Left forelimb (tissue), 1 donor: ENCODE measurements around the gene CEP162.
"Not testable (repeated sequence)": the region's sequence is repeated elsewhere in the genome, so short reads cannot be mapped to it uniquely, and the experiment has no call there.

ENCODE experiments used
- DNase-seq: peaks from one replicate; pipeline ENCODE4 v3.0.0-alpha.2; 2018; ENCODE audit warnings: low spot score

CEP162 gene

GRCh38 chr6:84141521-84141920, 85.9 kb downstream of the CEP162 start:
- no peak for DNase-seq

DNA sequence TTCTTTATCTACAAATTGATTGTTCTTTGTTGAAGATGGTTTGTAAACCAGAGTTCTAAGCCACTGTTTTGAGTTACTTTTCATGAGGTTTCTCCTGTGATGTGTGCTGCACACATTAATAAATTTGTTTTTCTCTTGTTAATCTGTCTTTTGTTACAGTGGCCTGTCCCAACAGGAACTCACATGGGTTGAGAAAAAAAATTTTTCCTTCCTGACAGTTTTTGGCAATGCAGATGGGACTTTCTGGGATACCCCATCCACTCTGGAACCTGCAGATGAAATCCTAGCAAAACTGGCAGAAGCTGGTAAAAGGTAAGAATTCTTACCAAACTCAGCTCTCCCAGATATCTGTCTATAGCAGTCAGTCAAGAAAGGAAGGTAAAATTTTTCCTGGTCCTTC, 88.1 kb downstream of the CEP162 start:
- DNase-seq: no peak

DNA sequence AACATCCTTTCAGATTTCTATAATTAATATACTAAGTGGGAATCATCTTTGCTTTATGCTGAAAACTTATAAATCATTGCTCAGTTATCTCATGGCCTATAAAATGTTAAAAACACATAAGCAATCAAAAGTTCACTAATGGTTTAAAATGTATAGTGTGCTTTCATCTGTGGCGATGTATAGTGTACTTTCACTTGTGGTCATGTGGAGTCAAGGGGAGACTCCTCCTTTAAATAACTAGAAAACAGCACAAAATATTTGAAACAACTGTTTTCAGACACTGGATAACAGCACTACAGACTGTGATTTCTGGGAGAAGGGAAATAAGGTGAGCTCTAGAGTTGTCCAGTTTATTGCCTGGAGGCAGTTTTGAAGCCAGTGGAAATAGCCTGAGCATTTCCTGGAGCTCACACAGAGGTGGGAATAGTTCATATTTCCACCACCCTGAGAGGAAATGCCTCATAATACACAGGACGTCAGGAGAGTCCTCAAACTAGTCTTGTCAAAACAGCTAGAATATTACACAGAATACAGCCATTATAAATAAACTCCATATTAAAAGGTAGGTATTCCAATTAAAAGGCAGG, 89.4 kb downstream of the CEP162 start:
- no peak for DNase-seq

- no peak for DNase-seq
Observed at GRCh38 chr6:84137051-84137375, 90.4 kb downstream of the CEP162 start.

- no peak for DNase-seq
Observed at GRCh38 chr6:84136364-84137050, 90.9 kb downstream of the CEP162 start.

DNA sequence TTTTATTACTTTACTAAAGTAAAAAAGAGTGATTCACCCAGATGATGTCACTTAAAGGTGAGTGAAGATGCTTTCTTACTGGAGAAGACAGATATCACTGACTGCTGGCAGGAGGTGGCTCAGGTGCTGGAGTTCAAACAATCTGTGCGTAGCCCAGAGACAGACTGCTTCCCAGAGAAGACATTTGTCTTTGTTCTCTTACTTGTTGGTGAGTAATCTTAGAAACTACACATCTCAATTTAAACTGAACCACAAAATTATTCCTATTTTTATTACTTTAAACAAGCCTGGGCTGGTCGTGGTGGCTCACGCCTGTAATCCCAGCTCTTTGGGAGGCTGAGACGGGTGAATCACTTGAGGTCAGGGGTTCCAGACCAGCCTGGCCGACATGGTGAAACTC, 92.2 kb downstream of the CEP162 start:
- no peak for DNase-seq

- DNase-seq: not testable (repeated sequence)
Observed at GRCh38 chr6:84133385-84133784, 94.1 kb downstream of the CEP162 start.

DNA sequence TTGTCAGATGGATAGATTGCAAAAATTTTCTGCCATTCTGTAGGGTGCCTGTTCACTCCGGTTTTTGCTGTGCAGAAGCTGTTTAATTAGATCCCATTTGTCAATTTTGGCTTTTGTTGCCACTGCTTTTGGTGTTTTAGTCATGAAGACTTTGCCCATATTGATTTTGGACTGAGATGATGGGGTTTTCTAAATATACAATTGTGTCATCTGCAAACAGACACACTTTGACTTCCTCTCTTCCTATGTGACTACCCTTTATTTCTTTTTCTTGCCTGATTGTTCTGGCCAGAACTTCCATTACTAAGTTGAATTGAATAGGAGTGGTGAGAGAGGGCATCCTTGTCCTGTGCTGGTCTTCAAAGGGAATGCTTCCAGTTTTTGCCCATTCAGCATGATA, 97.9 kb downstream of the CEP162 start:
- not testable (repeated sequence) for DNase-seq

GRCh38 chr6:84123186-84123585, 104.3 kb downstream of the CEP162 start:
- DNase-seq: no peak

- DNase-seq: no peak
Observed at GRCh38 chr6:84119277-84119676, 108.2 kb downstream of the CEP162 start.

GRCh38 chr6:84118191-84118590, 109.3 kb downstream of the CEP162 start:
- DNase-seq: no peak

GRCh38 chr6:84114933-84115594, 112.4 kb downstream of the CEP162 start:
- DNase-seq: not testable (repeated sequence)

DNA sequence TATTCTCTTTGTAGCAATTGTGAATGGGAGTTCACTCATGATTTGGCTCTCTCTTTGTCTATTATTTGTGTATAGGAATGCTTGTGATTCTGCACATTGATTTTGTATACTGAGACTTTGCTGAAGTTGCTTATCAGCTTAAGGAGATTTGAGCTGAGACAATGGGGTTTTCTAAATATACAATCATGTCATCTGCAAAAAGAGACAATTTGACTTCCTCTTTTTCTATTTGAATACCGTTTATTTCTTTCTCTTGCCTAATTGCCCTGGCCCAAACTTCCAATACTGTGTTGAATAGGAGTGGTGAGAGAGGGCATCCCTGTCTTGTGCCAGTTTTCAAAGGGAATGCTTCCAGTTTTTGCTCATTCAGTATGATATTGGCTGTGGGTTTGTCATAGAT, 116.1 kb downstream of the CEP162 start:
- not testable (repeated sequence) for DNase-seq

DNA sequence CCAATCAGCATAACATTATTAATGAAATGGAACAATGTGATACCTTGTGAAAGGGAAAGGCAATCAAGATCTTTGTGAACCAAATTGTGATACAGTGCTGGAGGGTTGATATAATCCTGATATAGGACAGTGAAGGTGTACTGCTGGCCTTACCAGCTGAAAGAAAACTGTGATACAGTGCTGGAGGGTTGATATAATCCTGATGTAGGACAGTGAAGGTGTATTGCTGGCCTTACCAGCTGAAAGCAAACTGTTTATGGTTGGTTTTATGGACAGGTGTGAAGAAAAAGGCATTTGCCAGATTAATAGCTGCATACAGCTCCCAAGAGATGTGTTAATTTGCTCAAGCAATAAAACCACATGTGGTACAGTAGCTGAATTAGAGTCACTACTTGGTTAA, 119.9 kb downstream of the CEP162 start:
- DNase-seq: no peak

DNA sequence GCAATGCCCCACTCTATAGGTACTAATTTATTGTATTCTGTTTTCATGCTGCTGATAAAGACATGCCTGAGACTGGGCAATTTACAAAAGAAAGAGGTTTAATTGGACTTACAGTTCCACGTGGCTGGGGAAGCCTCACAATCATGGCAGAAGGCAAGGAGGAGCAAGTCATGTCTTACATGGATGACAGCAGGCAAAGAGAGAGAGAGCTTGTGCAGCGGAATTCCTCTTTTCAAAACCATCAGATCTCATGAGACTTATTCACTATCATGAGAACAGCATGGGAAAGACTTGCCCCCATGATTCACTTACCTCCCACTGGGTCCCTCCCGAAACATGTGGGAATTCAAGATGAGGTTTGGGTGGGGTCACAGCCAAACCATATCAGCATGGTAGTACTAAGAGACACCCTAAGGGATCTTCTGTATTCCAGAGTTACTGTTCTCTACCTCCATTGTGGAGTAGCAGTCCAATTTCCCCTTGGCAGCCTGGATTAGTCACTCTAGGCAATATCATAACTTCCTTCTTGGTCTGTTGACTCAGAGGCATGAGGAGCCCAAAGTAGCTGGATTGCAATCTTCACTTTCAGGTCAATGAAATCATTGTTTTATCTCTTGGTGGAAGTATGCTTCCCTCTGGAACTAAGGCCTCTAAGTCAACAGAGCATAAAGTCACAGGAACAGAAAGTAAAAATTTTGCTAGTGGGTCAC, 122.1 kb downstream of the CEP162 start:
- not testable (repeated sequence) for DNase-seq

DNA sequence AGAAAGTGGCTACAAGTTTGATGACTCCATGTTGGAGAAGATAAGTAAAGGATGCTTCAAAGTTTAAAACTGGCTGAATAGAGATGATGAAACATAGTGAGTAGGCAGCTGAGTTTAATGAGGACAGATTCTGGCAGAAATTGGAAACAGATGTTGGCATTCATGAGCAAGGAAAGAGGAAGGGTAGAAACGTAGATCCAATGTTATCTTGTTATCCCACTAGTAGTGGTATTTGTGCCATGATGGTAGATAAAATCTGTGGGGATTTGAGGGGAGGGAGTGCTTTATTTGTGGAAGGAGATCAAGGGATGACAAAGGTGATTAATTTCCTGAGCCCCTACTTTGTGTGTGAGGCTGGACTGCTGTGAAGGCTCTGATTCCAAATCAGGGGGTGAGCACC, 124.4 kb downstream of the CEP162 start:
- no peak for DNase-seq

DNA sequence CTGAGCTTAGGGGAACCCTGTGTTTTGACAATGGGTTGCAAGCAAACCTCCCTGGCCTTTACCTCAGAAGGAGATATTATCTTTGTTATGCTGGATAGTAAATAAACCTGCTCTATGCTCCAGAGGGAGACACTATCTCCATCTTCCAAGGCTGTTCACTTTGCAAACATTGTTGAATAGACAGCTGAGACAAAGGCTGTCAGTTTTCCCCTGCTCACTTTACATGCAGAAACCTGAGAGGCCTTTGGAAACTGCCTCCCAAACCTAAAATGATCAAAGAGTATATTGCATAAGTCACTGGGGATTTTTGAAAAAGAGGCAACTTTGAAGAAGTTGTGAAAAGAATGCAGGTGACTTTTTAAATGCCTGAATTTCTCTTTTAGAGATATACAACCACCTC, 132.3 kb downstream of the CEP162 start:
- DNase-seq: no peak

- DNase-seq: no peak
Observed at GRCh38 chr6:84093441-84094435, 133.7 kb downstream of the CEP162 start.

DNA sequence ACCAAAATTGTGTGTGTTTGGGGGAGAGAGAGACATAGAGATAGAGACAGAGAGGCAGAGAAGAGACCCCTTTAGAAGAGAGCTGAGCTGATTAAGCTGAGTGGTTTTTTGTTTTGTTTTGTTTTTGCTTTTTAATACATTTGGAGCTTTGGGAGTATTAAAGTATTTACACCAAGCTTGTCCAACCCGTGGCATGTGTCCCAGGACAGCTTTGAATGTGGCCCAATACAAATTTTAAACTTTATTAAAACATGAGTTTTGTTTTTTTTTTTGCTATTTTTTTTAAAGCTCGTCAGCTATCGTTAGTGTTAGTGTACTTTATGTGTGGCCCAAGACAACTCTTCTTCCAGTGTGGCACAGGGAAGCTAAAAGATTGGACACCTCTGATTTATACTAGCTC, 137.9 kb downstream of the CEP162 start:
- DNase-seq: no peak

DNA sequence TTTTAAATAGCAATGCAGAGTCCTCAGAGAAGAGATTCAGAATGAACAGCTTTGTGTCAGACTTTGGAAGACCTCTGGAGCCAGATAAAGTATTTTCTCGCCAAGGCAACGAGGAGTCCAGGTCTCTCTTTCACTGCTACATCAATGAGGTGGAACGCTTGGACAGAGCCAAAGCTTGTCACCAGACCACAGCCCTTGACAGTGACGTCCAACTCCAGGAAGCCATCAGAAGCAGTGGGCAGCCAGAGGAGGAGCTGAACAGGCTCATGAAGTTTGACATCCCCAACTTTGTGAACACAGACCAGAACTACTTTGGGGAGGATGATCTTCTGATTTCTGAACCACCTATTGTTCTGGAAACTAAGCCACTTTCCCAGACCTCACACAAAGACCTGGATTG, 138.4 kb downstream of the CEP162 start:
- no peak for DNase-seq

GRCh38 chr6:84086545-84087429, 140.7 kb downstream of the CEP162 start:
- DNase-seq: no peak
